HCT116 (cell line): ENCODE data around the gene SBSN.

Source experiments
- JUND ChIP-seq: IDR thresholded peaks from 2 replicates; pipeline ENCODE4 v1.6.1; 2012
- POLR2A ChIP-seq: IDR thresholded peaks from 2 replicates; pipeline ENCODE4 v1.7.0; 2011; ENCODE audit warnings: borderline replicate concordance; ENCODE audit not compliant: insufficient read depth, insufficient read length; ENCODE audit errors: extremely low read depth
- TF ChIP-seq, protein P1 (sequence below), 3 experiments: fragments of 200-600 bp in 1 of 3; sonication (generic) in 1 of 3; IDR thresholded peaks in 2 of 3; conservative IDR thresholded peaks in 1 of 3; 2 replicates each; pipeline ENCODE4 v1.5.1; 2012 to 2017; ENCODE audit warnings: low read depth in 2 of 3, low read length in 2 of 3, antibody characterized with exemption in 1 of 3, borderline replicate concordance in 1 of 3, control low read depth in 1 of 3, mild to moderate bottlenecking in 1 of 3, mixed read lengths in 1 of 3, mixed run types in 1 of 3, moderate library complexity in 1 of 3; ENCODE audit not compliant: insufficient read depth in 1 of 3

DNA sequence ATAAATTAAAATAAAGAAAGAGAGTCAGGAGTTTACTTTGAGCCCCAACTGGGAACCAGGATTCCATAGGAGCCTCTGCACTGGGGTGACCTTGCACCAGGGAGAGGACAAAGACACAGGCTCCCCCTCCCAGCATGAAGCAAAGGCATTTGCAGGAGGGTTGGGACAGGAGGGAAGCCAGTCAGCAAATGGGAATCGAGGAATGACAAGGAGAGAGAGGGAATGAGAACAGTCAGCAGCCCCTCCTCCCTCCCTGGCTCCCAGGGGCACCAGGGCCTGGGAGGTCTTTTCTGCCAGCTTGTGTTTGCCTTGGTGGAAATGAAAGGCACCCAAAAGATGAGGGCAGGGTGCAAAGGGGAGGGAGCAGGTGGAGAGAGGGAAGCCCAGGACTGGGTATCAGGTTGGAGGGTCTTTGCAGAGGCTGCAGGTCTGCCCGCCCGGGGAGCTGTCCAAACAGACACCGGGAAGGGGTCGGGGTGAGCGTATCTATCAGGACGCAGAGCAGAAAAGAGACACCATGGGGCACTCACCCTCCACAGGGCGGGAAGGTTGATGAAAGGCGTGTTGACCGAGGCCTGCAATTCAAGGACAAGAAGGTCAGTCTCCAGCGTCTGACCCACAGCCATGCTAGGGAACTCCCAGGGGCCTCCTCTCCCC is 3.8 kb downstream of the SBSN start:
- TF ChIP-seq POLR2A (no peak), JUND (no peak)
- TF ChIP-seq, protein P1, sequence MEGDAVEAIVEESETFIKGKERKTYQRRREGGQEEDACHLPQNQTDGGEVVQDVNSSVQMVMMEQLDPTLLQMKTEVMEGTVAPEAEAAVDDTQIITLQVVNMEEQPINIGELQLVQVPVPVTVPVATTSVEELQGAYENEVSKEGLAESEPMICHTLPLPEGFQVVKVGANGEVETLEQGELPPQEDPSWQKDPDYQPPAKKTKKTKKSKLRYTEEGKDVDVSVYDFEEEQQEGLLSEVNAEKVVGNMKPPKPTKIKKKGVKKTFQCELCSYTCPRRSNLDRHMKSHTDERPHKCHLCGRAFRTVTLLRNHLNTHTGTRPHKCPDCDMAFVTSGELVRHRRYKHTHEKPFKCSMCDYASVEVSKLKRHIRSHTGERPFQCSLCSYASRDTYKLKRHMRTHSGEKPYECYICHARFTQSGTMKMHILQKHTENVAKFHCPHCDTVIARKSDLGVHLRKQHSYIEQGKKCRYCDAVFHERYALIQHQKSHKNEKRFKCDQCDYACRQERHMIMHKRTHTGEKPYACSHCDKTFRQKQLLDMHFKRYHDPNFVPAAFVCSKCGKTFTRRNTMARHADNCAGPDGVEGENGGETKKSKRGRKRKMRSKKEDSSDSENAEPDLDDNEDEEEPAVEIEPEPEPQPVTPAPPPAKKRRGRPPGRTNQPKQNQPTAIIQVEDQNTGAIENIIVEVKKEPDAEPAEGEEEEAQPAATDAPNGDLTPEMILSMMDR (IDR thresholded peaks at IDR 0.05 in 2 of 3, conservative IDR thresholded peaks at IDR 0.05 in 1 of 3; ENCODE audit: borderline replicate concordance in 1 of 3, insufficient read depth in 1 of 3, low read depth in 2 of 3, low read length in 2 of 3): no peak
